Transverse colon (tissue), 3 donors: Measurements from ENCODE around the gene FOXO1.

Experiments
- CTCF ChIP-seq, 5 experiments: fragments of 200-600 bp in 3 of 5; fragments of 450-650 bp in 2 of 5; sonication (generic) in 3 of 5; IDR thresholded peaks; 1 replicate in 2 of 5; 2 replicates in 3 of 5; pipeline ENCODE4 v1.5.1; 2016 to 2017; ENCODE audit warnings: antibody characterized with exemption in 5 of 5, inconsistent platforms in 3 of 5, mild to moderate bottlenecking in 2 of 5, moderate library complexity in 1 of 5
- EP300 ChIP-seq: sonication (generic); formaldehyde crosslinking; IDR thresholded peaks from one replicate; pipeline ENCODE4 v1.6.1; 2017; ENCODE audit warnings: antibody characterized with exemption, low read depth
- POLR2A ChIP-seq: fragments of 450-650 bp; IDR thresholded peaks from one replicate; pipeline ENCODE4 v1.6.1; 2016; ENCODE audit warnings: antibody characterized with exemption, mild to moderate bottlenecking, moderate library complexity

- TF ChIP-seq POLR2A (no peak), CTCF (IDR thresholded peaks at IDR 0.05) (no peak), EP300 (no peak)
Measured at GRCh38 chr13:40546047-40546446, 120.4 kb downstream of the FOXO1 start.
